ENCODE results near the gene CCDC24.

GRCh38 chr1:44029911-44030604 is 38.7 kb downstream of the CCDC24 start:
- TF ChIP-seq CTCF (IDR thresholded peaks at IDR 0.05; ENCODE audit: low read length) (no peak), EZH2 (optimal IDR thresholded peaks at IDR 0.05; ENCODE audit: low read depth, low read length) (no peak), EZH2phosphoT487 (IDR thresholded peaks at IDR 0.05; ENCODE audit: low read length) (no peak)

Measured in MM.1S (cell line).